Sigmoid colon (tissue), 7 donors: Measurements from ENCODE around the gene TMED1. TPM values are rescaled to one million over a fixed set of nuclear protein-coding genes. Genes with fewer than 3 reads are reported as not detected.

Experiments used
- DNase-seq: peaks from one replicate; pipeline ENCODE4 v3.0.0-alpha.2; 2019
- H3K27ac ChIP-seq, 4 donors: fragments of 200-600 bp; sonication (generic); one replicate each; pipeline ENCODE4 v1.5.1; 2016 to 2019; ENCODE audit warnings: mild to moderate bottlenecking in 1 of 4
- H3K27me3 ChIP-seq, 3 donors: fragments of 200-600 bp; sonication (generic); one replicate each; pipeline ENCODE4 v1.5.1; 2019; ENCODE audit warnings: mild to moderate bottlenecking in 1 of 3
- H3K36me3 ChIP-seq, 4 donors: fragments of 200-600 bp; sonication (generic); one replicate each; pipeline ENCODE4 v1.5.1; 2016 to 2019
- H3K4me1 ChIP-seq, 4 donors: fragments of 200-600 bp; sonication (generic); one replicate each; pipeline ENCODE4 v1.5.1; 2017 to 2019
- H3K4me3 ChIP-seq, 4 donors: fragments of 200-600 bp; sonication (generic); one replicate each; pipeline ENCODE4 v1.5.1; 2017 to 2019; ENCODE audit warnings: mild to moderate bottlenecking in 2 of 4, moderate library complexity in 1 of 4
- H3K9me3 ChIP-seq, 4 donors: fragments of 200-600 bp in 3 of 4; sonication (generic) in 3 of 4; one replicate each; pipeline versions ENCODE4 v1.5.1 to v1.6.1; 2013 to 2019
- EP300 ChIP-seq, 4 donors: sonication (generic); formaldehyde crosslinking; IDR thresholded peaks; one replicate each; pipeline ENCODE4 v1.6.1; 2017; ENCODE audit warnings: antibody characterized with exemption in 4 of 4
- POLR2A ChIP-seq, 2 donors: fragments of 450-650 bp; IDR thresholded peaks; one replicate each; pipeline ENCODE4 v1.6.1; 2016; ENCODE audit warnings: antibody characterized with exemption in 2 of 2, mild to moderate bottlenecking in 2 of 2, moderate library complexity in 2 of 2
- POLR2AphosphoS5 ChIP-seq, 4 donors: sonication (generic); formaldehyde crosslinking; IDR thresholded peaks; one replicate each; pipeline ENCODE4 v1.6.1; 2017; ENCODE audit warnings: antibody characterized with exemption in 4 of 4
- WGBS, 2 donors: extraction: QIAGEN DNeasy Blood & Tissue Kit; methylation state at CpG; one replicate each; pipeline ENCODE4 v1.1.7; 2013; 5-methylcytosine and 5-hydroxymethylcytosine counted together
- intact Hi-C: fragments of 100-400 bp; cut with DNase I; formaldehyde crosslinking; loops from one replicate; pipeline ENCODE4 v1.15.1; 2023
- polyA plus RNA-seq, 3 donors: library from polyadenylated mRNA; stranded (reverse); fragments of 200-250 nt; gene quantifications; one replicate each; pipeline ENCODE4 v1.2.3, GENCODE V29; 2013
- total RNA-seq, 4 donors: library from RNA; depleted of rRNA; stranded (reverse); fragments of >200 nt; gene quantifications; one replicate each; pipeline ENCODE4 v1.1.0, GENCODE V29; 2016
- TF ChIP-seq, protein P1 (sequence below), 4 experiments: fragments of 450-650 bp in 3 of 4; fragments of 200-600 bp in 1 of 4; IDR thresholded peaks; one replicate each; pipeline ENCODE4 v1.5.1; 2016 to 2019; ENCODE audit warnings: antibody characterized with exemption in 4 of 4, mild to moderate bottlenecking in 3 of 4, moderate library complexity in 2 of 4
- donor health status: healthy with polysubstance abuse.
- donor health status: Bipolar disorder and iron deficiency.
- donor health status: healthy.

Gene TMED1
- total and polyA plus RNA-seq, 7 donors = 10.8 to 35.3 (median 21.8) TPM

DNA sequence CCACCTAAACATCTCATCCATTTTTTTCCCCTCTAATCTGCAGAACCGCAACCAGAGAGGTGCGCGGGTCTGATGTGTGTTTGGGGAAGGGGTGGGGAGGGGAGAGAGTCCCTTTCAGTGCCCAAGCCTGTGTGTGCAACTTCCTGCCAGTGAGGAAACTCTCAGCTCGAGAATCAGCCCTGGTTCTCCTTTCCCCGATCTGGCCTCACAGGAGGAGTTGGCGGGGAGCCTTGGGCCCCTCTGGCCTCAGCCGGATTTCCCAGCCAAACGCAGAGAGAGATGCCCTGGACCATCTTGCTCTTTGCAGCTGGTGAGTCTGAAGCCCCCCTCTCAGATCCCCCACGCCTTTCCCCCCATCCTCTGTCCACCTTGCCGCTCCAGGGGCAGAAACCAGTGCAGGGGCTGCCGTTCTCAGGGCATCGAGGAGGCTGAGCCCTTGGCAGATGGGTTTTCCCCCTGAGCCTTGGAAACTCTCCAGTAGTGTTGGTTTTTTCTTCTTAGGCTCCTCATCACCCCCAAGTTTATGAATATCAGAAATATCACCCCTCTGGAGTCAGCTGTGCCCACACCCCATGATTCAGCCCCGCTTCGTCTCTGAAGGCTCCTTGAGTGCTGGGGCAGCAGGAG, 12.3 kb upstream of the TMED1 start, which contains the start of gene C19orf38:
Gene C19orf38, plus strand, starts transcription at position 186 of the 627 bp plus-strand sequence. Its CDS starts 94 bp downstream, at position 280.
- no peaks in the 10 kb centered on the region for H3K36me3 ChIP-seq
- no peak within 1 kb of the TSS for H3K4me3 ChIP-seq
- 30 to 60% methylated on average over 14 of the region's 14 CpGs for WGBS, 2 donors
- H3K9me3 ChIP-seq = peaks cover 0 to 6% (median 0%) of the 10 kb centered on the region in 4 donors
- TF ChIP-seq, protein P1, sequence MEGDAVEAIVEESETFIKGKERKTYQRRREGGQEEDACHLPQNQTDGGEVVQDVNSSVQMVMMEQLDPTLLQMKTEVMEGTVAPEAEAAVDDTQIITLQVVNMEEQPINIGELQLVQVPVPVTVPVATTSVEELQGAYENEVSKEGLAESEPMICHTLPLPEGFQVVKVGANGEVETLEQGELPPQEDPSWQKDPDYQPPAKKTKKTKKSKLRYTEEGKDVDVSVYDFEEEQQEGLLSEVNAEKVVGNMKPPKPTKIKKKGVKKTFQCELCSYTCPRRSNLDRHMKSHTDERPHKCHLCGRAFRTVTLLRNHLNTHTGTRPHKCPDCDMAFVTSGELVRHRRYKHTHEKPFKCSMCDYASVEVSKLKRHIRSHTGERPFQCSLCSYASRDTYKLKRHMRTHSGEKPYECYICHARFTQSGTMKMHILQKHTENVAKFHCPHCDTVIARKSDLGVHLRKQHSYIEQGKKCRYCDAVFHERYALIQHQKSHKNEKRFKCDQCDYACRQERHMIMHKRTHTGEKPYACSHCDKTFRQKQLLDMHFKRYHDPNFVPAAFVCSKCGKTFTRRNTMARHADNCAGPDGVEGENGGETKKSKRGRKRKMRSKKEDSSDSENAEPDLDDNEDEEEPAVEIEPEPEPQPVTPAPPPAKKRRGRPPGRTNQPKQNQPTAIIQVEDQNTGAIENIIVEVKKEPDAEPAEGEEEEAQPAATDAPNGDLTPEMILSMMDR (IDR thresholded peaks at IDR 0.05) = no peak
- TF ChIP-seq POLR2A (IDR thresholded peaks at IDR 0.05) (no peak), EP300 (IDR thresholded peaks at IDR 0.05) (no peak), POLR2AphosphoS5 (IDR thresholded peaks at IDR 0.05) (no peak)
- DNase-seq = no peak
- H3K27me3 ChIP-seq = peaks cover 0 to 19% (median 0%) of the 10 kb centered on the region in 3 donors
- no peak within 1 kb of the TSS for H3K27ac ChIP-seq
- no peaks in the 10 kb centered on the region for H3K4me1 ChIP-seq
- intact Hi-C loops = no loop called here

DNA sequence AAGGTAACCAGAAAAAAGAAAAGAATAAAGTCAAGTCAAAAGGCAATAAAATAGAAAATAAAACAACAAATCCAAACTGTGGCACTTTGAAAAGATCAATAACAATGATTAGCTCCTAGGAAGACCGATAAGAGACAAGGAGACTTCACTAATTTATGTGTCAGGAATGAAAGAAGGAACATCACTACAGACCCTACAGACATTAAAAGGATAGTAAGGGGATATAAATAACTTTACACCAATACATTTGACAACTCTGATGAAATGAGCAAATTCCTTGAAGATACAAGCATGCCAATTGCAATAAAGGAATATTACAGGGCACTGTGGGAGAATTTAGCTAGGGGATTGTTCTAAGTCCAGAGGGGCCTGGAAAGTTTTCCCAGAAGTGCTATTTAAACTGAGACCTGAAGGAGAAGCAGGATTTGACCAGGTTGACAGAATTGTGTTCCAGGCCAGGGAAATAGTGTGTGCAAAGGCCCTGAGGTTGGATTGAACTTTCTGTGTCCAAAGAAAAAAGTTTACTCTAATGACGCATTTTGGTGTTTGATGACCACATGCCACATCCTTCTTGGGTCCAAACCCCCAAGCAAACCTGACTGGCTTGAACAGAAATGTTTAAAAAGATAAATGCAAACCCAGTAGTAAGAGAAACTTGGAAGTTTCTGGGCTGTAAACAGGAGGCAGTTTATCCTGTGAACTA, 10.6 kb upstream of the TMED1 start:
- Histone ChIP-seq H3K36me3 (no peaks in the 10 kb centered on the region), H3K9me3 (peaks cover 0 to 6% (median 0%) of the 10 kb centered on the region in 4 donors), H3K27me3 (peaks cover 0 to 19% (median 0%) of the 10 kb centered on the region in 3 donors), H3K27ac (no peak overlapping the region), H3K4me3 (no peak overlapping the region), H3K4me1 (no peaks in the 10 kb centered on the region)
- intact Hi-C loops = no loop called here
- TF ChIP-seq, protein P1 (IDR thresholded peaks at IDR 0.05) = no peak
- TF ChIP-seq EP300 (IDR thresholded peaks at IDR 0.05) (no peak), POLR2AphosphoS5 (IDR thresholded peaks at IDR 0.05) (no peak), POLR2A (IDR thresholded peaks at IDR 0.05) (no peak)
- 87 to 90% methylated on average over 2 of the region's 2 CpGs for WGBS, 2 donors
- DNase-seq = no peak

- intact Hi-C loops = no loop called here
- H3K27ac ChIP-seq = no peak overlapping the region
- H3K4me1 ChIP-seq = no peaks in the 10 kb centered on the region
- DNase-seq = no peak
- no peak overlapping the region for H3K4me3 ChIP-seq
- TF ChIP-seq POLR2A (IDR thresholded peaks at IDR 0.05) = no peak
- no peak for TF ChIP-seq POLR2AphosphoS5 (IDR thresholded peaks at IDR 0.05)
- TF ChIP-seq EP300 (IDR thresholded peaks at IDR 0.05) = no peak
- TF ChIP-seq, protein P1 (IDR thresholded peaks at IDR 0.05) = no peak
- peaks cover 0 to 6% (median 0%) of the 10 kb centered on the region in 4 donors for H3K9me3 ChIP-seq
- H3K27me3 ChIP-seq = no peaks in the 10 kb centered on the region
- H3K36me3 ChIP-seq = no peaks in the 10 kb centered on the region
- WGBS, 2 donors = 85 to 90% methylated on average over 7 of the region's 7 CpGs
Measured at GRCh38 chr19:10842788-10843187, 6.8 kb upstream of the TMED1 start.

DNA sequence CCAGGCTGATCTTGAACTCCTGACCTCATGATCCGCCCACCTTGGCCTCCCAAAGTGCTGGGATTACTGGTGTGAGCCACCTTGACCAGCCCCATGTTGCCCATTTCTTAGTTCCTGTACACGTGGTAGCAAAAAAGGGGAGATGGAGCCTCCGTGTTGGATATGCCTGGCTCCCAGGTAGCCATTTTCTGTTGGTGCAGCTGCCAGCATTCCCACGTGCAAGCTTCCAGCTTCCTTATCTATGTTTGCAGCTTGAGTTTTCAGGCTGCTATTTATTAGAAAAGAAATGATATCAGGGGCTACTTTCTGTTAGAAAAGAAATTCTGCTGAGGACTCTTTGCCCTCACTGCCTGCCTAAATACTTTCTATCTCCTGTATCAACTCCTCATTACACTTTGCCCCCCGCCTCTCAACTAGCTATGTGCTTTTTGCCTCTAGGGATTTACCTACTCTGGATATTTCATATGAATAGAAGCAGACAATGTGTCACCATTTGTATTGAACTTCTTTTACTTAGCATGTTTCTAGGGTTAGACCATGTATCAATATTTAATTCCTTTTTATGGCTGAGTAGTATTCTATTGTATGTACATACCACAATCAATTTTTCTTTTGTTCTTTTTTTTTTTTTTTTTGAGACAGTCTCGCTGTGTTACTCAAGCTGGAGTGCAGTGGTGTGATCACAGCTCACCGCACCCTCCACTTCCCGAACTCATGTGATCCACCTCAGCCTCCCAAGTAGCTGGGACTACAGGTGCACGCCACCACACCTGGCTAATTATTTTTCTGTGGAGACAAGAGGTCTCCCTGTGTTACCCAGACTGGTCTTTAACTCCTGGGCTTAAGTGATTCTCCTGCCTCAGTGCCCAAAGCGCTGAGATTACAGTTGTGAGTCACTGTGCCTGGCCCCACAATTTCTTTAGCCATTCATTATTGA, 3.4 kb upstream of the TMED1 start:
- no peak for DNase-seq
- Histone ChIP-seq H3K4me3 (no peak overlapping the region), H3K9me3 (peaks cover 0 to 4% (median 0%) of the 10 kb centered on the region in 4 donors), H3K36me3 (peaks cover 0 to under 1% (median 0%) of the 10 kb centered on the region in 4 donors), H3K27me3 (no peaks in the 10 kb centered on the region), H3K27ac (no peak overlapping the region), H3K4me1 (peaks cover 0 to 11% (median 6%) of the 10 kb centered on the region in 4 donors)
- intact Hi-C loops = loop anchor here (10.0 kb wide), 1 partner anchor 125 kb away; the partner anchor contains the start of gene DNM2
- no peak for TF ChIP-seq EP300 (IDR thresholded peaks at IDR 0.05)
- TF ChIP-seq POLR2A (IDR thresholded peaks at IDR 0.05) = no peak
- no peak for TF ChIP-seq POLR2AphosphoS5 (IDR thresholded peaks at IDR 0.05)
- TF ChIP-seq, protein P1 (IDR thresholded peaks at IDR 0.05) = no peak
- WGBS, 2 donors = 82 to 89% methylated on average over 10 of the region's 10 CpGs
